WTC11 (cell line): Measurements from ENCODE around the gene SLC15A1. TPM values are rescaled to one million over a fixed set of nuclear protein-coding genes. Genes with fewer than 3 reads are reported as not detected.

Experiments used
- ATAC-seq: fragments of 200-7000 bp; cut with Tn5 transposase; 2 replicates; pipeline ENCODE4 v1.10.0; 2021; ENCODE audit warnings: mild to moderate bottlenecking, moderate library complexity
- CTCF ChIA-PET: fragments of 300-600 bp; sonication (Branson Sonifier 250); formaldehyde crosslinking; loops from one replicate; lab custom pipeline; 2021; ENCODE audit warnings: antibody characterized with exemption; lab: Charles Lee
- POLR2A ChIA-PET: fragments of 350-600 bp; sonication (Branson Sonifier 250); formaldehyde crosslinking; loops from one replicate; lab custom pipeline; 2021; ENCODE audit warnings: antibody characterized with exemption; lab: Charles Lee
- DNase-seq: peaks from one replicate; pipeline ENCODE4 v3.0.0; 2021; ENCODE audit warnings: low spot score
- H3K27ac Mint-ChIP-seq: 2 replicates; pipeline ENCODE4 v1.8.0; 2021; ENCODE audit warnings: mixed read lengths
- H3K27me3 Mint-ChIP-seq: 2 replicates; pipeline ENCODE4 v1.8.0; 2021; ENCODE audit warnings: low read depth, mild to moderate bottlenecking, moderate library complexity, mixed read lengths
- H3K36me3 Mint-ChIP-seq: 2 replicates; pipeline ENCODE4 v1.8.0; 2021; ENCODE audit warnings: mixed read lengths
- H3K4me1 Mint-ChIP-seq: 2 replicates; pipeline ENCODE4 v1.8.0; 2022; ENCODE audit warnings: mixed read lengths
- H3K4me3 Mint-ChIP-seq: 2 replicates; pipeline ENCODE4 v1.8.0; 2021; ENCODE audit warnings: mild to moderate bottlenecking, moderate library complexity, mixed read lengths
- H3K9me3 Mint-ChIP-seq: 2 replicates; pipeline ENCODE4 v1.8.0; 2021; ENCODE audit warnings: mixed read lengths
- ATF2 ChIP-seq: sonication (generic); formaldehyde crosslinking; IDR thresholded peaks from 2 replicates; pipeline ENCODE4 v1.8.1; 2022; ENCODE audit warnings: low read depth, missing genetic modification reagents, borderline replicate concordance
- EMX1 ChIP-seq: fragments of 250-450 bp; sonication (Bioruptor Pico); IDR thresholded peaks from 2 replicates; pipeline ENCODE4 v1.8.0; 2021; ENCODE audit warnings: mild to moderate bottlenecking
- FOXJ3 ChIP-seq: sonication (generic); formaldehyde crosslinking; IDR thresholded peaks from 2 replicates; pipeline ENCODE4 v1.9.0; 2021; ENCODE audit warnings: missing genetic modification reagents, mild to moderate bottlenecking, borderline replicate concordance
- FOXP1 ChIP-seq: sonication (generic); formaldehyde crosslinking; IDR thresholded peaks from 2 replicates; pipeline ENCODE4 v1.8.0; 2022; ENCODE audit warnings: missing genetic modification reagents, mild to moderate bottlenecking, moderate library complexity, borderline replicate concordance
- GTF2I ChIP-seq: fragments of 250-450 bp; sonication (Bioruptor Pico); conservative IDR thresholded peaks from 2 replicates; pipeline ENCODE4 v1.4.0; 2021; ENCODE audit warnings: mild to moderate bottlenecking
- HMGA2 ChIP-seq: fragments of 250-450 bp; sonication (Bioruptor Pico); IDR thresholded peaks from 2 replicates; pipeline ENCODE4 v1.4.0; 2021; ENCODE audit warnings: mild to moderate bottlenecking, moderate library complexity
- NFYB ChIP-seq: sonication (generic); formaldehyde crosslinking; conservative IDR thresholded peaks from 2 replicates; pipeline ENCODE4 v1.8.0; 2022; ENCODE audit warnings: low read depth, missing genetic modification reagents
- RORB ChIP-seq: fragments of 250-450 bp; sonication (Bioruptor Pico); IDR thresholded peaks from 2 replicates; pipeline ENCODE4 v1.9.0; 2021; ENCODE audit warnings: mild to moderate bottlenecking
- SMAD3 ChIP-seq: sonication (generic); formaldehyde crosslinking; IDR thresholded peaks from 2 replicates; pipeline ENCODE4 v1.8.0; 2022; ENCODE audit warnings: missing genetic modification reagents, mild to moderate bottlenecking, borderline replicate concordance
- STAT6 ChIP-seq: sonication (generic); formaldehyde crosslinking; conservative IDR thresholded peaks from 2 replicates; pipeline ENCODE4 v1.8.1; 2023; ENCODE audit warnings: mild to moderate bottlenecking, low read depth, missing genetic modification reagents, moderate library complexity
- TCF7 ChIP-seq: sonication (generic); formaldehyde crosslinking; IDR thresholded peaks from 2 replicates; pipeline ENCODE4 v1.8.0; 2022; ENCODE audit warnings: mild to moderate bottlenecking, low read depth, missing genetic modification reagents, moderate library complexity
- USF2 ChIP-seq: sonication (generic); formaldehyde crosslinking; IDR thresholded peaks from 2 replicates; pipeline ENCODE4 v1.8.1; 2023; ENCODE audit warnings: mild to moderate bottlenecking, missing genetic modification reagents, moderate library complexity
- ZMAT4 ChIP-seq: fragments of 250-450 bp; sonication (Bioruptor Pico); IDR thresholded peaks from 2 replicates; pipeline ENCODE4 v1.9.0; 2021; ENCODE audit warnings: mild to moderate bottlenecking
- ZNF425 ChIP-seq: fragments of 250-450 bp; sonication (Bioruptor Pico); conservative IDR thresholded peaks from 2 replicates; pipeline ENCODE4 v1.9.0; 2021; ENCODE audit warnings: mild to moderate bottlenecking
- ZNF512 ChIP-seq: sonication (generic); formaldehyde crosslinking; IDR thresholded peaks from 2 replicates; pipeline ENCODE4 v1.8.1; 2022; ENCODE audit warnings: missing genetic modification reagents, borderline replicate concordance
- total RNA-seq: library from RNA; stranded (reverse); gene quantifications from 3 replicates; pipeline ENCODE4 v1.2.3, GENCODE V29; 2021
- TF ChIP-seq, protein P1 (sequence below): sonication (generic); formaldehyde crosslinking; IDR thresholded peaks from 2 replicates; pipeline ENCODE4 v1.8.1; 2022; ENCODE audit warnings: mild to moderate bottlenecking, moderate library complexity, missing genetic modification reagents
- TF ChIP-seq, protein P2 (sequence below): sonication (generic); formaldehyde crosslinking; IDR thresholded peaks from 2 replicates; pipeline ENCODE4 v1.8.1; 2023; ENCODE audit warnings: mild to moderate bottlenecking, missing genetic modification reagents
- TF ChIP-seq, protein P3 (sequence below): fragments of 250-450 bp; sonication (Bioruptor Pico); IDR thresholded peaks from 2 replicates; pipeline ENCODE4 v1.8.0; 2021; ENCODE audit warnings: mild to moderate bottlenecking
- TF ChIP-seq, protein P4 (sequence below): sonication (generic); formaldehyde crosslinking; IDR thresholded peaks from 2 replicates; pipeline ENCODE4 v1.8.0; 2022; ENCODE audit warnings: mild to moderate bottlenecking, missing genetic modification reagents

Gene SLC15A1
- total RNA-seq, 1 experiment from 2014 or later, result 2.3 TPM

- no peak for TF ChIP-seq NFYB (CRISPR knock-in tag)
- TF ChIP-seq FOXP1 (CRISPR knock-in tag), result no peak
- no peak for TF ChIP-seq EMX1
- no peak for TF ChIP-seq FOXJ3 (CRISPR knock-in tag)
- TF ChIP-seq, protein P1, sequence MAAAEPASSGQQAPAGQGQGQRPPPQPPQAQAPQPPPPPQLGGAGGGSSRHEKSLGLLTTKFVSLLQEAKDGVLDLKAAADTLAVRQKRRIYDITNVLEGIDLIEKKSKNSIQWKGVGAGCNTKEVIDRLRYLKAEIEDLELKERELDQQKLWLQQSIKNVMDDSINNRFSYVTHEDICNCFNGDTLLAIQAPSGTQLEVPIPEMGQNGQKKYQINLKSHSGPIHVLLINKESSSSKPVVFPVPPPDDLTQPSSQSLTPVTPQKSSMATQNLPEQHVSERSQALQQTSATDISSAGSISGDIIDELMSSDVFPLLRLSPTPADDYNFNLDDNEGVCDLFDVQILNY (CRISPR knock-in tag), result no peak
- TF ChIP-seq, protein P2, sequence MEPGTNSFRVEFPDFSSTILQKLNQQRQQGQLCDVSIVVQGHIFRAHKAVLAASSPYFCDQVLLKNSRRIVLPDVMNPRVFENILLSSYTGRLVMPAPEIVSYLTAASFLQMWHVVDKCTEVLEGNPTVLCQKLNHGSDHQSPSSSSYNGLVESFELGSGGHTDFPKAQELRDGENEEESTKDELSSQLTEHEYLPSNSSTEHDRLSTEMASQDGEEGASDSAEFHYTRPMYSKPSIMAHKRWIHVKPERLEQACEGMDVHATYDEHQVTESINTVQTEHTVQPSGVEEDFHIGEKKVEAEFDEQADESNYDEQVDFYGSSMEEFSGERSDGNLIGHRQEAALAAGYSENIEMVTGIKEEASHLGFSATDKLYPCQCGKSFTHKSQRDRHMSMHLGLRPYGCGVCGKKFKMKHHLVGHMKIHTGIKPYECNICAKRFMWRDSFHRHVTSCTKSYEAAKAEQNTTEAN (CRISPR knock-in tag), result no peak
- no peak for TF ChIP-seq STAT6 (CRISPR knock-in tag)
Measured at GRCh38 chr13:98791611-98792010, 39.1 kb upstream of the SLC15A1 start (continued).

GRCh38 chr13:98787996-98788395 lies 35.5 kb upstream of the SLC15A1 start:
- H3K9me3 Mint-ChIP-seq, result peaks cover 10% of the 10 kb centered on the region
- ChIA-PET CTCF (no interaction called here), POLR2A (no interaction called here)
- DNase-seq (no peak), ATAC-seq (no peak)
- H3K36me3 Mint-ChIP-seq, result no peaks in the 10 kb centered on the region
- peaks cover 6% of the 10 kb centered on the region for H3K4me1 Mint-ChIP-seq
- H3K4me3 Mint-ChIP-seq, result no peak overlapping the region
- no peaks in the 10 kb centered on the region; the same call in 1 of the 2 replicates for H3K27me3 Mint-ChIP-seq
- H3K27ac Mint-ChIP-seq, result no peak overlapping the region
- TF ChIP-seq HMGA2 (CRISPR knock-in tag) (no peak), USF2 (CRISPR knock-in tag) (no peak), GTF2I (CRISPR knock-in tag) (no peak), ZMAT4 (CRISPR knock-in tag) (no peak), FOXP1 (CRISPR knock-in tag) (no peak), RORB (CRISPR knock-in tag) (no peak), SMAD3 (CRISPR knock-in tag) (no peak), ZNF425 (CRISPR knock-in tag) (no peak), ATF2 (CRISPR knock-in tag) (no peak), TCF7 (CRISPR knock-in tag) (no peak), ZNF512 (no peak)
- TF ChIP-seq, protein P3, sequence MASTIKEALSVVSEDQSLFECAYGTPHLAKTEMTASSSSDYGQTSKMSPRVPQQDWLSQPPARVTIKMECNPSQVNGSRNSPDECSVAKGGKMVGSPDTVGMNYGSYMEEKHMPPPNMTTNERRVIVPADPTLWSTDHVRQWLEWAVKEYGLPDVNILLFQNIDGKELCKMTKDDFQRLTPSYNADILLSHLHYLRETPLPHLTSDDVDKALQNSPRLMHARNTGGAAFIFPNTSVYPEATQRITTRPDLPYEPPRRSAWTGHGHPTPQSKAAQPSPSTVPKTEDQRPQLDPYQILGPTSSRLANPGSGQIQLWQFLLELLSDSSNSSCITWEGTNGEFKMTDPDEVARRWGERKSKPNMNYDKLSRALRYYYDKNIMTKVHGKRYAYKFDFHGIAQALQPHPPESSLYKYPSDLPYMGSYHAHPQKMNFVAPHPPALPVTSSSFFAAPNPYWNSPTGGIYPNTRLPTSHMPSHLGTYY (CRISPR knock-in tag), result no peak
- TF ChIP-seq, protein P1 (CRISPR knock-in tag), result no peak
- TF ChIP-seq, protein P4, sequence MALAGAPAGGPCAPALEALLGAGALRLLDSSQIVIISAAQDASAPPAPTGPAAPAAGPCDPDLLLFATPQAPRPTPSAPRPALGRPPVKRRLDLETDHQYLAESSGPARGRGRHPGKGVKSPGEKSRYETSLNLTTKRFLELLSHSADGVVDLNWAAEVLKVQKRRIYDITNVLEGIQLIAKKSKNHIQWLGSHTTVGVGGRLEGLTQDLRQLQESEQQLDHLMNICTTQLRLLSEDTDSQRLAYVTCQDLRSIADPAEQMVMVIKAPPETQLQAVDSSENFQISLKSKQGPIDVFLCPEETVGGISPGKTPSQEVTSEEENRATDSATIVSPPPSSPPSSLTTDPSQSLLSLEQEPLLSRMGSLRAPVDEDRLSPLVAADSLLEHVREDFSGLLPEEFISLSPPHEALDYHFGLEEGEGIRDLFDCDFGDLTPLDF (CRISPR knock-in tag), result no peak
